CD4-positive, alpha-beta T cell treated with Interleukin-15 for 1 hour (primary cell): ENCODE data around the gene FADS1.

Source experiments
- DNase-seq: peaks from one replicate; pipeline ENCODE4 v3.0.0-alpha.2; 2020

FADS1 gene

GRCh38 chr11:61775606-61776554, 40.9 kb downstream of the FADS1 start:
- no peak for DNase-seq

DNA sequence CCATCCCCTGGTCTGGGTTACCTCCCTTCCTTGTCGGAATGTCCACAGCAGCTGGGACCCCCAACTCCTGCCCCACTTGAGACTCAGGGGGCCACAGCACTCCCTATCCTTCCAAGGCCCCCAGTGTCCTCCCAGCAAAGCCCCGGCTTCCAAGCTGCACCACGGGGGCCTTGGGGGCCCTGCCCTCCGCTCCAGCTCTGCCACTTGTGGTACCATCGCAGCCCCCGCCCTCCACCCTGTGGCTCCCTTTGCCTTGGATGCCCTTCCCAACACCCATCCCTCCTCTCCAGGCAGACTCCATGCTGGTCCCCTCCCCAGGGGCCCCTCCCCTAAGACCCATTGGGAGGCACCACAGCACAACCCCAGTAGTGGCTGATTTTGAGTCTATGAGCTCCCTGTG, 41.7 kb downstream of the FADS1 start:
- no peak for DNase-seq

- no peak for DNase-seq
Measured at GRCh38 chr11:61774411-61774810, 42.4 kb downstream of the FADS1 start.

DNA sequence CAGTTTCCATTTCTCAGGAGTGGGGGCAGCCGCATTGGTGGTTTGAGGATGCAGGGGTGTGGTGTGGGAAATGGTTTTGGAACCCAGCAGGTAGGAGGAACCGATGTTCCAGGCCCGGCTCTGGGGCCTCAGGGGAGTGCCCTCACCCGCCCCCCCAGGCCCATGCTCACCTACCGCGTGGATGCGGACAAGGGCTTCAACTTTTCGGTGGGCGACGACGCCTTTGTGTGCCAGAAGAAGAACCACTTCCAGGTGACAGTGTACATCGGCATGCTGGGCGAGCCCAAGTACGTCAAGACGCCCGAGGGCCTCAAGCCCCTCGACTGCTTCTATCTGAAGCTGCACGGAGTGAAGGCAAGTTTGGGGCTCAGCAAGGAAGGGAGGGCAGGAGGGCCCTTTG, 43.0 kb downstream of the FADS1 start:
- no peak for DNase-seq

GRCh38 chr11:61773356-61773755, 43.4 kb downstream of the FADS1 start:
- DNase-seq, result no peak

- no peak for DNase-seq
Measured at GRCh38 chr11:61771985-61772455, 44.8 kb downstream of the FADS1 start.

DNA sequence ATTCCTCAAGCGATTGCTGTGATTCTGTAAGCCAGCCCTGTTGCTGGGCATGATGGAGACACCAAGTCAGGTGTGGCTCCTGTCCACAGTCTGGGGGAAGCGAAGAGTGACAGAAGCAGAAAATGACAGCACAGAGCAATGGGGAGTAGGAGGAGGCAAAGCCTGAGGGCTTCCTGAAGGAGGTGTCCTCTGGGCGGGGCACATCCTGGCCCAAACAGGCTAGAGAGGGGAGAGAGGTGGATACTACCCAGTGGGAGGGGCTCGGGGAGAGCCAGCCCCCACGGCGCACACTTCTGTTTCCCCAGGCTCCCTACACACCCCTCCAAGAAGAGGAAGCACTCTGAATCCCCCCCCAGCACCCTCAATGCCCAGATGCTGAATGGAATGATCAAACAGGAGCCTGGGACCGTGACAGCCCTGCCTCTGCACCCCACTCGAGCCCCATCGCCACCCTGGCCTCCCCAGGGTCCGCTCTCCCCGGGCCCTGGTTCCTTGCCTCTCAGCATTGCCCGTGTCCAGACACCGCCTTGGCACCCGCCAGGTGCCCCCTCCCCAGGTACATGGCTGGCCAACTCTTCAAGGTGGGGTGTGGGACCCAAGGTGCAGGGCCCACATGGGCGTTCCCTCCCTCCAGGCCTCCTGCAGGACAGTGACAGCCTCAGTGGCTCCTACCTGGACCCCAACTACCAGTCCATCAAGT, 45.5 kb downstream of the FADS1 start:
- DNase-seq, result no peak

- no peak for DNase-seq
Measured at GRCh38 chr11:61769946-61770683, 46.7 kb downstream of the FADS1 start.

- DNase-seq, result no peak
Measured at GRCh38 chr11:61769169-61769920, 47.5 kb downstream of the FADS1 start.

GRCh38 chr11:61768376-61769076, 48.3 kb downstream of the FADS1 start:
- no peak for DNase-seq

DNA sequence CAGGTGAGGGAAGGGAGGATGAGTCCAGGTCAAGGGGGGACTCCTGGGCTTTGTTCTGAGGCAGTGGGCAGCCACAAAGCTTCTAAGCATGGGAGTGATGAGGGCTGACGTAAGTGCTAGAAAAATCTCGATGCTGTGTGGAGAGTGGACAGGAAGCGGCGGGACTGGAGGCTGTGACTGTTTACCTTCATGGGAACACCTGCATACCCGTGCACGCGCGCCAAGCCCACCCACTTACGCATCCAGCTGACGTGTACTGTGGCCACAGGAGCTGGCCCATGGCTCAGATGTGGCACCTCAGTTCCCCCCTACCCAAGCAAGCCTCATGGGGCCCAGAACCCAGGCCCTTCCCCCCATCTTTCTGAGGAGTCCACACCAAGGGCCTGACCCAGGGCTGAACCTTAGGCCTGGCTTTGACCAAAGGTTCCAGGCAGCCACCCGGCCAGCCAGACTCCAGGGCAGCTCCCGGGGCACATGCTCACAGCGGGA, 50.4 kb downstream of the FADS1 start:
- DNase-seq, result no peak

- no peak for DNase-seq
Measured at GRCh38 chr11:61765550-61766253, 51.1 kb downstream of the FADS1 start.

GRCh38 chr11:61764606-61765260, 52.1 kb downstream of the FADS1 start:
- DNase-seq, result no peak

- DNase-seq, result no peak
Measured at GRCh38 chr11:61763930-61764605, 52.7 kb downstream of the FADS1 start.

GRCh38 chr11:61762798-61763197, 54.0 kb downstream of the FADS1 start:
- DNase-seq, result no peak

DNA sequence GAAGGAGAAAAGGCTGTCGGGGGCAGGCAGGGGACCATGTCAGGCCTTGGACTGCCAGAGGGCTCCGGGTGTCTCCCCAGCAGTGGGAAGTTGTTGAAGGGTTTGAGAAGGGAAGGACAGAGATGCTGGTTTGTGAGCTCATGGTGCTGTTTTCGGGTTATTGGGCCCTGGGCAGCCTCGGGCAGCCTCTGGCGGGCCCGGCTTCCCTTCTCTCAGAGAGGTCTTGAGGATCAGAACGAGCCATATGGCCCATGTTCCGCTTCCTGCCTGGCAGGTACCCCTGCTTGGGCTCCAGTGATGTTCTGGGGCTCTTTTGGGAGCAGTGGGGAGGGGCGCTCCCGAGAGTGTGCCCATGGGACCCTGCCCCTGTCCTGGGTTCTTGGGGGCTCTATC, 54.6 kb downstream of the FADS1 start:
- DNase-seq, result no peak

DNA sequence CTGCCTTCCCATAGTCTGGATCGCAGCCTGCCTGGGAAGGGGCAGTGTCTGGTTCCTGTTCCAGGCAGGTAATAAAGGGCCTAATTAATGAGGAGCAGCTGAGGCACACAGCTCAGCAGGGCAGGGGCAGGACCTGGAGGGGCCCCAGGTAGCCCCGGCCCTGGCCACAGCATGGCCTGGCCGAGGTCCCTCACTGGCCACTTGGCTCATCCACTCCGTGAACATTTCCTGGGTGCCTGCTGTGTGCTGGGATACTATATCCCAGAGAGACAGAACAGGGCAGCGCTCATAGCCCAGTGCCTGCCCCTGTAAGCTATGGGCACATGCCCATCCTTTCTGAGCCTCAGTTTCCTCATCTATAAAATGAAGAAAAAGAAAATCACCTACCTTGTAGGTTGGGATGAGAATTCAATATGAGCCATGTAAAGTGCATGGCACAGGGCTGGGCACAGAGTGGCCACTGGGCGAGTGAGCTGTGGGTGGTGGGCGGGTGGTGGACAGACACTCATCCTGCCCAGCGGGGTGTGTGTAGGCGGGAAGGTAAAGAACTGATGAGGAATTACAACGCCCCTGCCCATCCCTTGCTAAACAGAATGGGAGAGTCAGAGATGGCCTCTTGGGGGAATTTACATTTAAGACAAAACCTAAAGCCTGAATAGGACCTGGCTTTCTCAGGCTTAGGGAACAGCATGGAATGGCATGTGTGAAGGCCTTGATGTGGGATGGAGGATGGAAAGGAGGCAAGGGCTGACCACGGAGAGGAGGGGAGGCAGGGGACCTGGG, 55.2 kb downstream of the FADS1 start:
- no peak for DNase-seq

- no peak for DNase-seq
Measured at GRCh38 chr11:61760946-61761345, 55.9 kb downstream of the FADS1 start.
